Liver (tissue), 9 donors: ENCODE measurements around the gene NEB. TPM values are rescaled to one million over a fixed set of nuclear protein-coding genes. Genes with fewer than 3 reads are reported as not detected.

Experiments
- DNase-seq: peaks from one replicate; pipeline ENCODE4 v3.0.0-alpha.2; 2017; ENCODE audit warnings: low spot score
- H3K27ac ChIP-seq, 2 donors: one replicate each; pipeline ENCODE4 v1.7.0; 2013; ENCODE audit warnings: inconsistent platforms in 2 of 2, low read length in 2 of 2, control low read depth in 1 of 2, low read depth in 1 of 2, mild to moderate bottlenecking in 1 of 2
- H3K27me3 ChIP-seq, 4 donors: one replicate each; pipeline versions ENCODE4 v1.6.1 to v1.7.0; 2013; ENCODE audit warnings: low read length in 3 of 4, inconsistent platforms in 1 of 4, mild to moderate bottlenecking in 1 of 4, moderate library complexity in 1 of 4; ENCODE audit not compliant: control insufficient read depth in 4 of 4, insufficient read depth in 4 of 4
- H3K36me3 ChIP-seq, 4 donors: one replicate each; pipeline versions ENCODE4 v1.6.1 to v1.7.0; 2013; ENCODE audit warnings: low read length in 3 of 4, mild to moderate bottlenecking in 3 of 4, low read depth in 1 of 4, moderate library complexity in 1 of 4; ENCODE audit not compliant: control insufficient read depth in 4 of 4, insufficient read depth in 3 of 4
- H3K4me1 ChIP-seq, 4 donors: one replicate each; pipeline versions ENCODE4 v1.6.1 to v1.7.0; 2013; ENCODE audit warnings: low read length in 3 of 4, mild to moderate bottlenecking in 3 of 4, moderate library complexity in 1 of 4; ENCODE audit not compliant: control insufficient read depth in 4 of 4, insufficient read depth in 4 of 4
- H3K4me3 ChIP-seq, 3 donors: one replicate each; pipeline versions ENCODE4 v1.6.1 to v1.7.0; 2013; ENCODE audit warnings: low read length in 3 of 3, control low read depth in 1 of 3, low read depth in 1 of 3, mild to moderate bottlenecking in 1 of 3
- H3K9ac ChIP-seq, 2 donors: one replicate each; pipeline ENCODE4 v1.7.0; 2013; ENCODE audit warnings: low read length in 2 of 2, mild to moderate bottlenecking in 2 of 2, moderate library complexity in 2 of 2, control low read depth in 1 of 2, low read depth in 1 of 2
- H3K9me3 ChIP-seq, 4 donors: one replicate each; pipeline versions ENCODE4 v1.6.1 to v1.7.0; 2013; ENCODE audit warnings: low read length in 3 of 4; ENCODE audit not compliant: control insufficient read depth in 4 of 4
- EGR1 ChIP-seq, 2 donors: IDR thresholded peaks; 2 replicates each; pipeline ENCODE4 v1.6.1; 2016 to 2018; ENCODE audit warnings: antibody characterized with exemption in 2 of 2, low read depth in 2 of 2
- FOXA1 ChIP-seq: IDR thresholded peaks from 2 replicates; pipeline ENCODE4 v1.6.1; 2016; ENCODE audit warnings: antibody characterized with exemption
- FOXA2 ChIP-seq: IDR thresholded peaks from 2 replicates; pipeline ENCODE4 v1.6.1; 2016; ENCODE audit warnings: antibody characterized with exemption
- GABPA ChIP-seq, 2 donors: IDR thresholded peaks in 1 of 2; conservative IDR thresholded peaks in 1 of 2; 2 replicates each; pipeline ENCODE4 v1.6.1; 2016; ENCODE audit warnings: antibody characterized with exemption in 2 of 2, mild to moderate bottlenecking in 1 of 2, moderate library complexity in 1 of 2
- HNF4G ChIP-seq: IDR thresholded peaks from 2 replicates; pipeline ENCODE4 v1.6.1; 2016; ENCODE audit warnings: antibody characterized with exemption
- JUND ChIP-seq, 2 donors: IDR thresholded peaks; 2 replicates each; pipeline ENCODE4 v1.6.1; 2016; ENCODE audit warnings: antibody characterized with exemption in 2 of 2
- NR2F2 ChIP-seq: IDR thresholded peaks from 2 replicates; pipeline ENCODE4 v1.6.1; 2016; ENCODE audit warnings: antibody characterized with exemption
- RXRA ChIP-seq, 2 donors: IDR thresholded peaks; 2 replicates each; pipeline ENCODE4 v1.6.1; 2017 to 2018; ENCODE audit warnings: antibody characterized with exemption in 2 of 2, mild to moderate bottlenecking in 1 of 2
- SP1 ChIP-seq: IDR thresholded peaks from 2 replicates; pipeline ENCODE4 v1.6.1; 2018; ENCODE audit warnings: antibody characterized with exemption, mild to moderate bottlenecking
- YY1 ChIP-seq: IDR thresholded peaks from 2 replicates; pipeline ENCODE4 v1.6.1; 2016; ENCODE audit warnings: antibody characterized with exemption, mild to moderate bottlenecking
- WGBS: extraction: QIAGEN DNeasy Blood & Tissue Kit; methylation state at CpG from one replicate; pipeline ENCODE4 v1.1.7; 2013; 5-methylcytosine and 5-hydroxymethylcytosine counted together
- polyA plus RNA-seq, 2 donors: library from polyadenylated mRNA; stranded (reverse) in 1 of 2; unstranded in 1 of 2; fragments of 200-250 nt in 1 of 2; fragments of >200 nt in 1 of 2; fragmentation: Nextera tagmentation in 1 of 2; extraction: Ambion mirVana in 1 of 2; gene quantifications; one replicate each; pipeline versions ENCODE4 v1.2.1 to v1.2.3, GENCODE V29; 2013 to 2015
- total RNA-seq, 2 donors: library from RNA; depleted of rRNA; stranded (reverse); fragments of >200 nt; gene quantifications; one replicate each; pipeline ENCODE4 v1.2.3, GENCODE V29; 2014
- TF ChIP-seq, protein P1 (sequence below): fragments of 150-350 bp; IDR thresholded peaks from 2 replicates; pipeline ENCODE4 v1.5.1; 2017; ENCODE audit warnings: improper control_type of control experiment, low read depth, low read length; ENCODE audit not compliant: missing input control
- TF ChIP-seq, protein P2 (sequence below): IDR thresholded peaks from 2 replicates; pipeline ENCODE4 v1.6.1; 2016; ENCODE audit warnings: antibody characterized with exemption
- TF ChIP-seq, protein P3 (sequence below): IDR thresholded peaks from 2 replicates; pipeline ENCODE4 v1.6.1; 2016; ENCODE audit warnings: antibody characterized with exemption
- TF ChIP-seq, protein P4 (sequence below): IDR thresholded peaks from 2 replicates; pipeline ENCODE4 v1.6.1; 2016; ENCODE audit warnings: antibody characterized with exemption, mild to moderate bottlenecking
- donor health status: healthy.
- donor health status: healthy.
- donor health status: healthy.
- donor health status: healthy.
- donor health status: healthy.

Gene NEB
- total and polyA plus RNA-seq, 4 donors = 0.28 to 6.4 (median 2.7) TPM

DNA sequence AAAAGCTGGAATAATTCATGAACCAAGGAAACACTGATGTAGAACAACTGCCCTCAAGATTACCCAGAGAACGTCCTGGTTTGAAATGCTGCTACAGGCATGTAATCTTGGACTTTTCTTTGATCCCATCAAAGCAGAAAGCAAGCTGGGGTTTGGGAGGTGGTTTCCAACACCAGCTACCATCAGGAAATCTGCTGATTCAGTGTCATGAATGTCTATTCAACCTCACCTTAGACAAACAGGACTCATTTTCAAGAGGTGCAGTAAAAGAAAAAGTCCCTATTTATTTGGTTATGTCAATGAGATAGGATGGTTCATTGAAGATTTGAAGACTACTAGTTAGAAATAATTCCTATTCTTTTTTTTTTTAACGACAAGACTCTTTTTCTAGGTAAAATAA, 72.7 kb downstream of the NEB start:
- Histone ChIP-seq H3K36me3 (no peaks in the 10 kb centered on the region), H3K4me3 (no peak overlapping the region), H3K9ac (no peak overlapping the region), H3K27ac (no peak overlapping the region), H3K9me3 (no peaks in the 10 kb centered on the region), H3K27me3 (no peaks in the 10 kb centered on the region), H3K4me1 (no peaks in the 10 kb centered on the region)
- no peak for DNase-seq
- 82% methylated on average over 2 of the region's 2 CpGs for WGBS
- TF ChIP-seq NR2F2 (no peak), EGR1 (IDR thresholded peaks at IDR 0.05; ENCODE audit: low read depth in 2 of 2) (no peak), HNF4G (no peak), RXRA (IDR thresholded peaks at IDR 0.05) (no peak), SP1 (no peak), FOXA1 (no peak), YY1 (no peak)
- TF ChIP-seq, protein P1, sequence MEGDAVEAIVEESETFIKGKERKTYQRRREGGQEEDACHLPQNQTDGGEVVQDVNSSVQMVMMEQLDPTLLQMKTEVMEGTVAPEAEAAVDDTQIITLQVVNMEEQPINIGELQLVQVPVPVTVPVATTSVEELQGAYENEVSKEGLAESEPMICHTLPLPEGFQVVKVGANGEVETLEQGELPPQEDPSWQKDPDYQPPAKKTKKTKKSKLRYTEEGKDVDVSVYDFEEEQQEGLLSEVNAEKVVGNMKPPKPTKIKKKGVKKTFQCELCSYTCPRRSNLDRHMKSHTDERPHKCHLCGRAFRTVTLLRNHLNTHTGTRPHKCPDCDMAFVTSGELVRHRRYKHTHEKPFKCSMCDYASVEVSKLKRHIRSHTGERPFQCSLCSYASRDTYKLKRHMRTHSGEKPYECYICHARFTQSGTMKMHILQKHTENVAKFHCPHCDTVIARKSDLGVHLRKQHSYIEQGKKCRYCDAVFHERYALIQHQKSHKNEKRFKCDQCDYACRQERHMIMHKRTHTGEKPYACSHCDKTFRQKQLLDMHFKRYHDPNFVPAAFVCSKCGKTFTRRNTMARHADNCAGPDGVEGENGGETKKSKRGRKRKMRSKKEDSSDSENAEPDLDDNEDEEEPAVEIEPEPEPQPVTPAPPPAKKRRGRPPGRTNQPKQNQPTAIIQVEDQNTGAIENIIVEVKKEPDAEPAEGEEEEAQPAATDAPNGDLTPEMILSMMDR = no peak

DNA sequence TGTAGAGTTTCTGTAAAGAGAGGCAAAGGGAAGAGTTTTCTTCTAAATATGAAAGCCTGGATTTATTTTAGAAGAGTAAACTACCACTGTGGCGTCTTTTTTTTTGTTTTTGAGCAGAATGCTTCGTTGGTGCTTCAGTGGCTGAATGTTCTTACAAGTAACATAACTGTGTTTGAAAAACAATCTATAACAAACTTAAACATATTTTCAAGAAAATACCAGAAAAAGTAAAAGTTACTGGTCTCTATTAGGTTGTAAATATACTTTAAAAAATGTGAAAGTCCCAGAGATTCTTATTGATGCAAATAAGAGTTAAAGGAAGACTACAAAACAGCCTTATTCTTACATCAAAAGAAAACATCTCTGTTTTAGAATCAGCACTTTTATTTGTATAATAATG, 76.2 kb downstream of the NEB start:
- TF ChIP-seq NR2F2 (no peak), SP1 (no peak), EGR1 (IDR thresholded peaks at IDR 0.05; ENCODE audit: low read depth in 2 of 2) (no peak), YY1 (no peak), FOXA1 (no peak), GABPA (IDR thresholded peaks at IDR 0.05 in 1 of 2, conservative IDR thresholded peaks at IDR 0.05 in 1 of 2) (no peak), FOXA2 (no peak), RXRA (IDR thresholded peaks at IDR 0.05) (no peak), JUND (IDR thresholded peaks at IDR 0.05) (no peak)
- TF ChIP-seq, protein P2, sequence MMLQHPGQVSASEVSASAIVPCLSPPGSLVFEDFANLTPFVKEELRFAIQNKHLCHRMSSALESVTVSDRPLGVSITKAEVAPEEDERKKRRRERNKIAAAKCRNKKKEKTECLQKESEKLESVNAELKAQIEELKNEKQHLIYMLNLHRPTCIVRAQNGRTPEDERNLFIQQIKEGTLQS = no peak
- TF ChIP-seq, protein P1 = no peak
- TF ChIP-seq, protein P3, sequence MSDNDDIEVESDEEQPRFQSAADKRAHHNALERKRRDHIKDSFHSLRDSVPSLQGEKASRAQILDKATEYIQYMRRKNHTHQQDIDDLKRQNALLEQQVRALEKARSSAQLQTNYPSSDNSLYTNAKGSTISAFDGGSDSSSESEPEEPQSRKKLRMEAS = no peak
- TF ChIP-seq, protein P4, sequence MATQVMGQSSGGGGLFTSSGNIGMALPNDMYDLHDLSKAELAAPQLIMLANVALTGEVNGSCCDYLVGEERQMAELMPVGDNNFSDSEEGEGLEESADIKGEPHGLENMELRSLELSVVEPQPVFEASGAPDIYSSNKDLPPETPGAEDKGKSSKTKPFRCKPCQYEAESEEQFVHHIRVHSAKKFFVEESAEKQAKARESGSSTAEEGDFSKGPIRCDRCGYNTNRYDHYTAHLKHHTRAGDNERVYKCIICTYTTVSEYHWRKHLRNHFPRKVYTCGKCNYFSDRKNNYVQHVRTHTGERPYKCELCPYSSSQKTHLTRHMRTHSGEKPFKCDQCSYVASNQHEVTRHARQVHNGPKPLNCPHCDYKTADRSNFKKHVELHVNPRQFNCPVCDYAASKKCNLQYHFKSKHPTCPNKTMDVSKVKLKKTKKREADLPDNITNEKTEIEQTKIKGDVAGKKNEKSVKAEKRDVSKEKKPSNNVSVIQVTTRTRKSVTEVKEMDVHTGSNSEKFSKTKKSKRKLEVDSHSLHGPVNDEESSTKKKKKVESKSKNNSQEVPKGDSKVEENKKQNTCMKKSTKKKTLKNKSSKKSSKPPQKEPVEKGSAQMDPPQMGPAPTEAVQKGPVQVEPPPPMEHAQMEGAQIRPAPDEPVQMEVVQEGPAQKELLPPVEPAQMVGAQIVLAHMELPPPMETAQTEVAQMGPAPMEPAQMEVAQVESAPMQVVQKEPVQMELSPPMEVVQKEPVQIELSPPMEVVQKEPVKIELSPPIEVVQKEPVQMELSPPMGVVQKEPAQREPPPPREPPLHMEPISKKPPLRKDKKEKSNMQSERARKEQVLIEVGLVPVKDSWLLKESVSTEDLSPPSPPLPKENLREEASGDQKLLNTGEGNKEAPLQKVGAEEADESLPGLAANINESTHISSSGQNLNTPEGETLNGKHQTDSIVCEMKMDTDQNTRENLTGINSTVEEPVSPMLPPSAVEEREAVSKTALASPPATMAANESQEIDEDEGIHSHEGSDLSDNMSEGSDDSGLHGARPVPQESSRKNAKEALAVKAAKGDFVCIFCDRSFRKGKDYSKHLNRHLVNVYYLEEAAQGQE = no peak
- WGBS = 90% methylated on average over 2 of the region's 2 CpGs
- no peak overlapping the region for H3K9ac ChIP-seq
- DNase-seq = no peak
- H3K4me1 ChIP-seq = no peaks in the 10 kb centered on the region
- H3K4me3 ChIP-seq = no peak overlapping the region
- no peaks in the 10 kb centered on the region for H3K27me3 ChIP-seq
- no peak overlapping the region for H3K27ac ChIP-seq
- no peaks in the 10 kb centered on the region for H3K36me3 ChIP-seq
- no peaks in the 10 kb centered on the region for H3K9me3 ChIP-seq
